Measurements from ENCODE around the gene PHOSPHO1.

DNA sequence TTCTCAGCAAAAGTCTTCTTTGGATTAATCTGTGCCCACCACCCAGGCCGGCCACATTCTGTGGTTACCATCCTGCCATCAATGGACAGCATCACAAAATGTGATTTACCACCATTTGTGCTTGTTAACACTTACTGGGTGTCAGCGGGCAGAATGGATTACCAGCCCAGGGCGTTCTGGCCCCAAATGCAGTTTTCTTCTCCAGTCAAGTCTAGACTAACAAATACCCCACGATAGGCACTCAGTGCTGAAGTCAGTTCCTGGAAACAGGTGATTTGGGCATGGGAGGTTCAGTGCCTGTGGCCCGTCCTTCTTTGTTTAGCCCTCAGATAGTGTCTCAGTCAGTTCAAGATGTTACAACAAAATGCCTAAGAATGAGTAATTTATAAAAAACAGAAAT is 38.8 kb upstream of the PHOSPHO1 start:
- no peak for TF ChIP-seq POLR2A (IDR thresholded peaks at IDR 0.05)
- TF ChIP-seq, protein P1, sequence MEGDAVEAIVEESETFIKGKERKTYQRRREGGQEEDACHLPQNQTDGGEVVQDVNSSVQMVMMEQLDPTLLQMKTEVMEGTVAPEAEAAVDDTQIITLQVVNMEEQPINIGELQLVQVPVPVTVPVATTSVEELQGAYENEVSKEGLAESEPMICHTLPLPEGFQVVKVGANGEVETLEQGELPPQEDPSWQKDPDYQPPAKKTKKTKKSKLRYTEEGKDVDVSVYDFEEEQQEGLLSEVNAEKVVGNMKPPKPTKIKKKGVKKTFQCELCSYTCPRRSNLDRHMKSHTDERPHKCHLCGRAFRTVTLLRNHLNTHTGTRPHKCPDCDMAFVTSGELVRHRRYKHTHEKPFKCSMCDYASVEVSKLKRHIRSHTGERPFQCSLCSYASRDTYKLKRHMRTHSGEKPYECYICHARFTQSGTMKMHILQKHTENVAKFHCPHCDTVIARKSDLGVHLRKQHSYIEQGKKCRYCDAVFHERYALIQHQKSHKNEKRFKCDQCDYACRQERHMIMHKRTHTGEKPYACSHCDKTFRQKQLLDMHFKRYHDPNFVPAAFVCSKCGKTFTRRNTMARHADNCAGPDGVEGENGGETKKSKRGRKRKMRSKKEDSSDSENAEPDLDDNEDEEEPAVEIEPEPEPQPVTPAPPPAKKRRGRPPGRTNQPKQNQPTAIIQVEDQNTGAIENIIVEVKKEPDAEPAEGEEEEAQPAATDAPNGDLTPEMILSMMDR (IDR thresholded peaks at IDR 0.05) = no peak
- TF ChIP-seq POLR2AphosphoS5 (IDR thresholded peaks at IDR 0.05) = no peak

Data from prostate gland (tissue), 2 donors.